Measurements from ENCODE around the gene CORIN.

CORIN gene

DNA sequence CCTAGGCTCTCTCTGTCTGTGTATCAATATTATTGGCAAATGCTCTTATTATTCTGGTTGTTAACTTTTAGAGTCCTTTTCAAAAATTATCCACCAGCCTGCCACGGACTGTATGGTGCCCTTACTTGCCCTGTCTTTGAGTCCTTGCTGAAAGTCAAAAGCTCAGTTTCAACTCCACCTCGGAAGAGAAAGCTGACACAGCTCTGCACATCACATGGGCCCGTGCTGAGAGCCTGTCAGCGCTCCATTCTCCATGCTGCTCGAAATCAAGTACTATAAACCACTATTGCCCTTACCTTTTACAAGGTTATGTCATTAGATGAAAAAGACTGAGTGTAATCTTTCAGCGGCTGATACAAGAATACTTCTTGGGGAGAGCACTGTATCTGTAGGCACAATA lies 141.0 kb downstream of the CORIN start:
- no peaks in the 10 kb centered on the region for H3K9me2 ChIP-seq (replicated peaks; ENCODE audit: insufficient read depth, low read length)
- H3K36me3 ChIP-seq (replicated peaks; ENCODE audit: insufficient read depth, low read length), result no peaks in the 10 kb centered on the region
- H3K4me3 ChIP-seq (ENCODE audit: low read length), result no peak overlapping the region
- no peak overlapping the region for H3K9ac ChIP-seq (ENCODE audit: low read length)
- no peaks in the 10 kb centered on the region for H3K27me3 ChIP-seq (replicated peaks; ENCODE audit: insufficient read depth, low read length)
- H3K4me2 ChIP-seq (ENCODE audit: low read depth, low read length), result no peak overlapping the region
- no peaks in the 10 kb centered on the region for H3K4me1 ChIP-seq (ENCODE audit: low read length)
- H2AFZ ChIP-seq (ENCODE audit: low read length), result no peak overlapping the region; the same call in 1 of the 2 replicates
- no peaks in the 10 kb centered on the region for H4K20me1 ChIP-seq (ENCODE audit: insufficient read depth, low read length)
- H3F3A ChIP-seq (ENCODE audit: insufficient read depth, low read length), result no peaks in the 10 kb centered on the region
- no peaks in the 10 kb centered on the region for H3K9me3 ChIP-seq (replicated peaks; ENCODE audit: insufficient read depth, low read length)
- H3K27ac ChIP-seq (ENCODE audit: low read length), result no peak overlapping the region
- no peak for TF ChIP-seq EZH2phosphoT487 (IDR thresholded peaks at IDR 0.05; ENCODE audit: low read length)
- TF ChIP-seq, protein P1, sequence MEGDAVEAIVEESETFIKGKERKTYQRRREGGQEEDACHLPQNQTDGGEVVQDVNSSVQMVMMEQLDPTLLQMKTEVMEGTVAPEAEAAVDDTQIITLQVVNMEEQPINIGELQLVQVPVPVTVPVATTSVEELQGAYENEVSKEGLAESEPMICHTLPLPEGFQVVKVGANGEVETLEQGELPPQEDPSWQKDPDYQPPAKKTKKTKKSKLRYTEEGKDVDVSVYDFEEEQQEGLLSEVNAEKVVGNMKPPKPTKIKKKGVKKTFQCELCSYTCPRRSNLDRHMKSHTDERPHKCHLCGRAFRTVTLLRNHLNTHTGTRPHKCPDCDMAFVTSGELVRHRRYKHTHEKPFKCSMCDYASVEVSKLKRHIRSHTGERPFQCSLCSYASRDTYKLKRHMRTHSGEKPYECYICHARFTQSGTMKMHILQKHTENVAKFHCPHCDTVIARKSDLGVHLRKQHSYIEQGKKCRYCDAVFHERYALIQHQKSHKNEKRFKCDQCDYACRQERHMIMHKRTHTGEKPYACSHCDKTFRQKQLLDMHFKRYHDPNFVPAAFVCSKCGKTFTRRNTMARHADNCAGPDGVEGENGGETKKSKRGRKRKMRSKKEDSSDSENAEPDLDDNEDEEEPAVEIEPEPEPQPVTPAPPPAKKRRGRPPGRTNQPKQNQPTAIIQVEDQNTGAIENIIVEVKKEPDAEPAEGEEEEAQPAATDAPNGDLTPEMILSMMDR (IDR thresholded peaks at IDR 0.05; ENCODE audit: low read length), result no peak
- no peak for TF ChIP-seq EZH2 (optimal IDR thresholded peaks at IDR 0.05; ENCODE audit: low read depth, low read length)
- no peaks in the 10 kb centered on the region for H3K79me2 ChIP-seq (ENCODE audit: low read length)
- DNase-seq, result peak; percentile 45

- TF ChIP-seq, protein P1 (IDR thresholded peaks at IDR 0.05; ENCODE audit: low read length), result no peak
- TF ChIP-seq EZH2 (optimal IDR thresholded peaks at IDR 0.05; ENCODE audit: low read depth, low read length), result no peak
- TF ChIP-seq EZH2phosphoT487 (IDR thresholded peaks at IDR 0.05; ENCODE audit: low read length), result no peak
- Histone ChIP-seq H3K9me2 (replicated peaks; ENCODE audit: insufficient read depth, low read length) (no peaks in the 10 kb centered on the region), H3K9me3 (replicated peaks; ENCODE audit: insufficient read depth, low read length) (no peaks in the 10 kb centered on the region), H3K27me3 (replicated peaks; ENCODE audit: insufficient read depth, low read length) (no peaks in the 10 kb centered on the region), H3K36me3 (replicated peaks; ENCODE audit: insufficient read depth, low read length) (no peaks in the 10 kb centered on the region), H3K9ac (ENCODE audit: low read length) (no peak overlapping the region), H2AFZ (ENCODE audit: low read length) (no peak overlapping the region), H3K4me3 (ENCODE audit: low read length) (no peak overlapping the region), H3K4me2 (ENCODE audit: low read depth, low read length) (no peak overlapping the region), H3K79me2 (ENCODE audit: low read length) (no peaks in the 10 kb centered on the region), H3F3A (ENCODE audit: insufficient read depth, low read length) (no peaks in the 10 kb centered on the region), H3K27ac (ENCODE audit: low read length) (no peak overlapping the region), H3K4me1 (ENCODE audit: low read length) (no peaks in the 10 kb centered on the region), H4K20me1 (ENCODE audit: insufficient read depth, low read length) (no peaks in the 10 kb centered on the region)
- no peak for DNase-seq
Observed at GRCh38 chr4:47695260-47695659, 142.6 kb downstream of the CORIN start.

DNA sequence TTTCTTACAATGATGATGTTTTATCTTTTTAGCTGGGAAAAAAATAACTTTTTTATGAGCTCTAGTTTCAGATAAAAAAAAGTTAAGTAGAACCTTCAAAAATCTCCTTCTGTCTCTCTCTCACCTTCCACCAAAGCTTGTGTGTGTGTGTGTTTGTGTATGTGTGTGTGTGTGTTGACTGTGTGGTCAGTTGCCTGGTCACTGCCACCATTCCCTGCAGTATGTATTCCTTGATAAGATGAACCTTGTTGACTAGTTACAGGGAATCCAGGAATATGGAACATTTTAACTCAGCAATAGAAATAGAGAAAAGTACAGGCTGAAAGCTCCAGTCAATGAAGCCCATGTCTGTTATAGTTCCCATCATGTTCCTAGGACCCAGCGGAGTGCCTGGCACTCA lies 143.5 kb downstream of the CORIN start:
- Histone ChIP-seq H3K9ac (ENCODE audit: low read length) (no peak overlapping the region), H3K4me1 (ENCODE audit: low read length) (no peaks in the 10 kb centered on the region), H3K79me2 (ENCODE audit: low read length) (no peaks in the 10 kb centered on the region), H3K9me3 (replicated peaks; ENCODE audit: insufficient read depth, low read length) (no peaks in the 10 kb centered on the region), H3K9me2 (replicated peaks; ENCODE audit: insufficient read depth, low read length) (no peaks in the 10 kb centered on the region), H2AFZ (ENCODE audit: low read length) (no peak overlapping the region), H3F3A (ENCODE audit: insufficient read depth, low read length) (no peaks in the 10 kb centered on the region), H3K36me3 (replicated peaks; ENCODE audit: insufficient read depth, low read length) (no peaks in the 10 kb centered on the region), H3K27ac (ENCODE audit: low read length) (no peak overlapping the region), H3K4me2 (ENCODE audit: low read depth, low read length) (no peak overlapping the region), H3K4me3 (ENCODE audit: low read length) (no peak overlapping the region), H3K27me3 (replicated peaks; ENCODE audit: insufficient read depth, low read length) (no peaks in the 10 kb centered on the region), H4K20me1 (ENCODE audit: insufficient read depth, low read length) (no peaks in the 10 kb centered on the region)
- TF ChIP-seq, protein P1 (IDR thresholded peaks at IDR 0.05; ENCODE audit: low read length), result no peak
- TF ChIP-seq EZH2 (optimal IDR thresholded peaks at IDR 0.05; ENCODE audit: low read depth, low read length), result no peak
- no peak for TF ChIP-seq EZH2phosphoT487 (IDR thresholded peaks at IDR 0.05; ENCODE audit: low read length)
- no peak for DNase-seq

Data from MM.1S (cell line).